Measurements from ENCODE around the gene UBE2N.

Gene UBE2N, protein sequence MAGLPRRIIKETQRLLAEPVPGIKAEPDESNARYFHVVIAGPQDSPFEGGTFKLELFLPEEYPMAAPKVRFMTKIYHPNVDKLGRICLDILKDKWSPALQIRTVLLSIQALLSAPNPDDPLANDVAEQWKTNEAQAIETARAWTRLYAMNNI

DNA sequence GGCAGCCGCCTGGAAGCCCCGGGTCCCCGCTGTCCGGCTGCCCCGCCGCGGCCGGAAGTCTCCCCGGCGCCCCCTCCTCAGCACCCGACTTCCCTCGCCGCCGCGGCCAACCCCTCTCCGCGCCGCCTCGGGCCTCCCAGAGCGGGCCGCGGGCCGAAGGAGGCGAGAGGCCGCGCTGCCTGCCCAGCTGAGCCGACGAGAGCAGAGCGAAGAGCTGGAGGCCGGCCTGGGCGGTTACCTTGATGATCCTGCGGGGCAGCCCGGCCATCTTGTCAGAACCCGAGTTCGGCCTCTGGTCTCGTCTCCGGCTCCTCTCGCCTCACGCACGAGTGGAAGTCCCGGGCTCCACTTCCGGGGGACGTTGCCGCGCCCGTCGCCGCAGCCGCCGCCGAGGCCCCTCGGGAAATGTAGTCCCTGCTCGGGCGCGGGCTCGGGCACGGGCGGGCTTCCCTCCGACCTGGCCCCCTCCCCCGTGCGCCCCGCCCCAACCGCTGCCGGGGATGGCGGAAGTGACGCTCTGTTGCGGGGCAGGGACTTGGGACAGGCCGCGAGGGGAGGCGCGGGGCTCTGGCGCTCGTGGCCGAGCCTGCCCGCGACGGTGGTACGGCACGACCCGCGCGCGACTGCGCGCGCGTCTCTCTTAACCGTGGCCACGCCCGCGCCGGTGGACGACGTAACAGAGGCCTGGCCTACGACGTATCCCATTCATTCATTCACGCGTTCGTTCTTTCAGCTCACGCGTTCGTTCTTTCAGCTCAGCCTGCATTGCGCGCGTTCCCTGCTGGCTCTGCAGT, at the start of gene UBE2N:
Gene UBE2N, minus strand, starts transcription at position 331 of the 794 bp plus-strand sequence. Its CDS starts 63 bp downstream, at position 268.
- peak; percentile 92 to 95 for DNase-seq (ENCODE audit: low read depth in 2 of 2)

DNA sequence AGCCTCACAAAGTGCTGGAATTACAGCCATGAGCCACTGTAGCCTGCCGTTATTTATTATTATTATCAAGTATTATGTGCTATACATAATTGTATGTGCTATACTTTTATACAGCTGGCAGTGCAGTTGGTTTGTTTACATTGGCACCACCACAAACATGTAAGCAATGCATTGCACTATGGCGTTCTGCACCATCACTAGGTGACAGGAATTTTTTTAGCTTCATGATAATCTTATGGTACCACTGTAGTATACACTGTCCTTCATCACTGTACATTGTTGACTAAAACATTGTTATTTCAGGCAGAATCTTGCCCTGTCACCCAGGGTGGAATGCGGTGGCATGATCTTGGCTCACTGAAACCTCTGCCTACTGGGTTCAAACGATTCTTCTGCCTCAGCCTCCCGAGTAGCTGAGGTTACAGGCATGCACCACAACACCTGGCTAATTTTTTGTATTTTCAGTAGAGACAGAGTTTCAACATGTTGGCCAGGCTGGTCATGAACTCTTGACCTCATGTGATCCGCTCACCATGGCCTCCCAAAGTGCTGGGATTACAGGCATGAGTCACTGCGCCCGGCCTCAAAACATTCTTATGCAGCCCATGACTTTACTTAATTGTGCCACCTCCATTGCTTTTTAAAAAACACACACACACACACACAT, 42.7 kb upstream of the UBE2N start:
- DNase-seq (ENCODE audit: low read depth in 2 of 2) = no peak

DNA sequence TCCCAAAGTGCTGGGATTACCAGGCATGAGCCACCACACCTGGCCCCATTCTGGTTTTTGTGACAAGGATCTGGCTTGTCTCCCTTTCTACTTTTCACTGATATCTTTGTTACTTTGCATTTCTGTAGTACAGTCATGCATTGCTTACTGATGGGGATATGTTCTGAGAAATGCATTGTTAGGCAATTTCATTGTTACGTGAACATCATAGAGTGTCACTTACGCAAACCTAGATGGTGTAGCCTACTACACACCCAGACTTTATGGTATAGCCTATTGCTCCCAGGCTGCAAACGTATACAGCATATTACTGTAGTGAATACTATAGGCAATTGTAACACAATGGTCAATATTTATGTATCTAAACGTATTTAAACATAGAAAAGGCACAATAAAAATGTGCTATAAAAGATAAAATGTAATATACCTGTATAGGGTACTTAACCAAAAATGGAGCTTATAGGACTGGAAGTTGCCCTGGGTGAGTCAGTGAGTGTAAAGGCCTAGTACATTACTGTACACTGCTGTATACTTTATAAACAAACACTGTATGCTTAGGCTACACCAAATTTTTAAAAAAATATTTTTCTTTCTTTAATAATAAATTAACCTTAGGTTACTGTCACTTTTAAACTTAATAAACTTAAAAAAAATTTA, 41.5 kb upstream of the UBE2N start:
- DNase-seq (ENCODE audit: low read depth in 2 of 2) = no peak

DNA sequence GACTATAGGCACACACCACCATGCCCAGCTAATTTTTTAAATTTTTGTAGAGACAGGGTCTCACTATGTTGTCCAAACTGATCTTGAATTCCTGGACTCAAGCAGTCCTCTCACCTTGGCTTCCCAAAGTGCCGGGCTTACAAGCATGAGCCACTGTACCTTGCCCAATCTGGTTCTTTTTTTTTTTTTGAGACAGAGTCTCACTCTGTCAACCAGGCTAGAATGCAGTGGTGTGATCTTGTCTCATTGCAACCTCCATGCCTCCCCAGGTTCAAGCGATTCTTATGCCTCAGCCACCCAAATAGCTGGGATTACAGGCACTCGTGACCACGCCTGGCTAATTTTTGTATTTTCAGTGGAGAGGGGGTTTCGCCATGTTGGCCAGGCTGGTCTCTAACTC, 41.0 kb upstream of the UBE2N start:
- no peak for DNase-seq (ENCODE audit: low read depth in 2 of 2)

DNA sequence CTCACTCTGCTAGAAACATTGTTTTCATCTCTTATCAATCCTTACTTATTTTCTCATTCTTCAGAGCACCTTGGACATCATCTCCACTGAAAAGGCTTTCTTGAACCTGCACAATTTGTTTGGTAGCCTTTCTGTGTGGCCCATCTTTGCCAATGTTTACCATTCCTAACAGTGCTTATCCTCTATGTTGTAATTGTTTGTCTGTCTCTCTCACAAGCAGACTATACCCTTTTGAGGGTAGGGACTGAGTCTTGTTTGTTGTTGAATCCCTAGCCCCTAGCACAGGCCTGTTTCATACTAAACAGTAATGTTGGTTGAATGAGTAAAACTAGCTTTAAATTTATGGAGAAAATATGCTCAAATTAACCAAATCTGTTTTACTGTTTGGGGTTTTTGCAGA, 34.8 kb upstream of the UBE2N start:
- no peak for DNase-seq (ENCODE audit: low read depth in 2 of 2)

DNA sequence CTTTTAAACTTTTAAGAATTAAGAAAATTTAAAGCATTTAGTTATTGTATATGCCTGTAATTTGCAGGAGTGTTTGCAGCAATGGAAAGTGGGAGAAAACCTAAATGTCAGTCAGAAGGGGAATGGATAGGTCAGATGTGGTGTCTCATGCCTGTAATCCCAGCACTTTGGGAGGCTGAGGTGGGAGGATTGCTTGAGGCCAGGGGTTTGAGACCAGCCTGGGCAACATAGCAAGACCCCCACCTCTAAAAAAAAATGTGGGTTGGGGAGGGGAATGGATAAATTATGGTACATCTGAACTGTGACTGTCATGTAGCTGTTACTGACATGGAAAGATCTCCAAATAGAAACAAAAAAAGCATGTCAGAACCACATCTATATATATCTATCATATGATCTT, 27.6 kb upstream of the UBE2N start:
- no peak for DNase-seq (ENCODE audit: low read depth in 2 of 2)

DNA sequence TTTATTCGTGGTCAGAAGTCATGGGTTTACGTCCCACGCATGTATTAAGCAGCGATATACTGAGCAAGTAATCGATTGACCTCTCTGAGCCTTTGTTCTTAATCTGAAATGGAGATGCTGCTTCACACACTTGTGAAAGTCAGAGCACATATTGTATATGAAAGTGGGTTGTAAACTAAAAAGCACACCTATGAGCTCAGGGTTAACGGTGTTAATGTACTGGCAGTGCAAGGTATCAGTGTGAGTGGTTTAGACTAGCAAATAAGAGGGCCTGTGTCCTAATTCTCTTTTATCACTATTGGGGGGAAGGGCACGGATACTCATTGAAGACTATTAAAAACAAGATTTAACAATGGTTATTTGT, 26.2 kb upstream of the UBE2N start:
- DNase-seq (ENCODE audit: low read depth in 2 of 2) = no peak

DNA sequence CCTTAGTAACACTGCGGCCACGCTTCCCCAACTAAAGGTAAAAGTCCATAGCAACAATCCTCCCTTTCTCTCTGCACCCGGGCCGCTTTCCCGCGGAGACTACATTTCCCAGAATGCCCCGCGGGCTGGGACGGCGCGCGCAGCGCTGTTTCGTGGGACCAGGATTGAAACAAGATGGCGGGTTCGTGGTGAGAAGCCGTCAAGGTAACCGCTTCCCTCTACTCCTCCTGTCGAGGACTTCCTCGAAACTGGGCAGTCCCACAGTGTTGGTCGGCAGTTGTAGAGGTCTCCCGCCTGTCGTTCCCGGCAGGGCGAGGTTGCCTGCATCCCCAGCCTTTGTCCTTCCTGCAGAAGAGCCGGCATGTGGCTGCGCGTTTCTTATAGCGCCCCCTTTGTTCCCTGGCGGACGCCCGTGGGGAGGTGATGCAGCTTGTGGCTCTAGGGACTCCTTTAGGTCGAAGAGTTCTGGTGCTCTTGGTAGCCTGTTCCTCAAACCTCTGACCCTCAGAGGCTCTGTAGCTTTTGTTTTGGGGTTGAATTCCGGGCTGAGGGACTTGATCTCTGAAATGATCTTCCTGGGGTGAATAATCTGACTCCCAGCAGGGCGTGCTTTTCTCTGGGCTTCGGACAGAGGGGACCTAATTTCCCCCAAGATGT, 25.7 kb upstream of the UBE2N start, which contains the start of gene MRPL42:
Gene MRPL42, plus strand, starts transcription at position 164 of the 657 bp plus-strand sequence. CDS start 1,772 bp downstream, outside the sequence.
- peak; percentile 87 for DNase-seq (ENCODE audit: low read depth in 2 of 2)

DNA sequence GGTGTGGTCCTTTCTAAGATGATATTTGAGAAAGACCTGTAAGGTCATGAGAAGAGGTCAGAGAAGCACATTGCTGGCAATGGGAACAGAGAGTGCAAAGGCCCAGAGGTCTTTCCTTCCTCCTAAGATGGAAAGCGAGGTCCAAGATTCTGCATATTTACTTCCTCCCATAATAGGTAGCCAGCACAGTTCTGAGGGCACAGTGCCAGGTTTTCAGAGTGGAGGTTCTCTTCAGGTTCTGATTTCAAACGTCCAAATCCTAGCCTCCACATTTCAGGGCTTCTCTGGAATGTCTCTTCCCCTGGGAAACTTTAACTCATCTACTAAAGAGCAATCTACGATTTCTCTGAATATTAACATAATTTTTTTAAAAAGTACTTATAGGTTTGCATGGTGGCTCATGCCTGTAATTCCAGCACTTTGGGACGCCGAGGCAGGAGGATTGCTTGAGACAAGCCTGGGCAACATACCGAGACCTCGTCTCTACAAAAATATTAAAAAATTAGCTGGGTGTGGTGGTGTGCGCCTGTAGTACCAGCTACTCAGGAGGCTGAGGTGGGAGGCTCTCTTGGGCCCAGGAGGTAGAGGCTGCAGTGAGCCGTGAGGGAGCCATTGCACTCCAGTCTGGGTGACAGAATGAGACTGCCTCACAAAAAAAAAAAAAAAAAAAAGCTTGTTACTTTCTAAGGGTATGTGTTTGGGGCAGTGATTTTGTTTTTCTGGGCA, 25.0 kb upstream of the UBE2N start:
- no peak for DNase-seq (ENCODE audit: low read depth in 2 of 2)

DNA sequence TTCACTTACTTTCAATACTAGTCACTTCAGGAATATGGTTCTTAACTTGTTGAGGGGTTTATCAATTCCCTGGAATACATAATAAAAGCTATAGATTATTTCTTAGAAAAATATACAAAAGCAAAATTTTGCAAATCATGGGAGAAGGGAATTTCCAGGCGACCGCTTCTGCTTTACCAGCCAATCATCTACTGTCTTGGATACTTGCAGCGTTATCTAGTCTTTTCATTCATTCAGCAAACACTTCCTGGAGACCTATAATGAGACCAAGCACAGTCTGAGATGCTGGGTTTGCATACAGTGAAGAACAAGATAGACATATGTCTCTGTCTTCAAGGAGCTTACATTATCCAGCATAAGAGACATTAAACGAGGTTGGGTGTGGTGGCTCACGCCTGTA, 24.1 kb upstream of the UBE2N start:
- DNase-seq (ENCODE audit: low read depth in 2 of 2) = no peak

DNA sequence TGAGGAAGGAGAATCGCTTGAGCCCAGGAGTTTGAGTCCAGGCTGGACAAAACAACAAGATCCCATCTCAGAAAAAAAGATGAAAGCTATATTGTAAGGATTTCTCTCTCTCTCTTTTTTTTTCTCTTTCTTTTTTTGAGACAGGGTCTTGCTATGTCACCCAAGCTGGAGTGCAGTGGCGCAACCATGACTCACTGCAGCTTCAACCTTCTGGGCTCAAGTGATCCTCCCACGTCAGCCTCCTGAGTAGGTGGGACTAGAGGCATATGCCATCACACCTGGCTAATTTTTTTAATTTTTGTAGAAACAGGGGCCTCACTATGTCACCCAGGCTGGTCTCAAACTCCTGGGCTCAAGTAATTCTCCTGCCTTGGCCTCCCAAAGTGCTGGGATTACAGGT, 19.8 kb upstream of the UBE2N start:
- DNase-seq (ENCODE audit: low read depth in 2 of 2) = no peak

DNA sequence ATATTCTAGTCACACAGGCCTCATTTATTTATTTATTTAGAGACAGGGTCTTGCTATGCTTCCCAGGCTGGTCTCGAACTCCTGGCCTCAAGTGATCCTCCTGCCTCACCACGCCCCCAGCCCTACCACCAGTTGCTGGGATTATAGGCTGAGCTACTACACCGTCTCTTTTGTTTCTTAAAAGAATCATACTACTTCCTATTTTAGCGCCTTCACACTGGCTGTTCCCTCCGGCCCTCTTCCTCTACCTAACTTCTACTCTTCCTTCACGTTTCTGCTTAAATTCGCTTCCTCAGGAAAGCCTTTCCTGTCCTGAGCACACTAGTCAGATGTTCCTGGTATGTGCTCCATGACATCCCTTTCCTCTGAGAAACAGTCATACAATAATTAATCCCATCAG, 19.2 kb upstream of the UBE2N start:
- no peak for DNase-seq (ENCODE audit: low read depth in 2 of 2)

DNA sequence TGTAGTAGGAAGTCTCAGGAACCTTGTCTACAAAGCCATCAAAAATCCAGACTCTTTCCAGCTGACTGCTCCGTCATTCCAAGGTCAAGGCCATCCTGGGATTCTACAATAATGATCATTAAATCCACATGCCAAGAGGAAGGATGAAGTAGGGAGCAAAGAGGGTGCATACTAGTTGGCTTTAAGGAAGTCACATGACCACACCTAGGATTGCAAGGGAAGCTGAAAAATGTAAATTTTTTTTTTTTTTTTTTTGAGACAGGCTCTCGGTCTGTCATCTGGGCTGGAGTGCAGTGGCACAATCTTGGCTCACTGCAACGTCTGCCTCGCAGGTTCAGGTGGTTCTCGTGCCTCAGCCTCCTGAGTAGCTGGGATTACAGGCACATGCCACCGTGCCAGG, 18.3 kb upstream of the UBE2N start:
- DNase-seq (ENCODE audit: low read depth in 2 of 2) = no peak

DNA sequence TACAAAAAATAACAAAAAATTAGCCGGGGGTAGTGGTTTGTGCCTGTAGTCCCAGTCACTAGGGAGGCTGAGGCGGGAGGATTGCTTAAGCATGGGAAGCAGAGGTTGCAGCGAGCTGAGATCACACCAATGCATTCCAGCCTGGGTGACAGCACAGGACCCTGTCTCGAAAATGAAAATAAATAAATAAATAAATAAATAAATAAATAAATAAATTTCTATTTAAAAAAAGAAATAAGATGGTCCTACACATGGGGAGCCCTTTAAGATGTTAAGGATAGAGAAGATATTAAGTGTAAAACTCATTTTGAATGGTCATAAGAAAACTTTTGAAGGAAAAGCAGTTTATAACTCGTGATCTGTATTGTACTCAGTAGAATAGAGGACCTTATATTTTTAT, 17.4 kb upstream of the UBE2N start:
- no peak for DNase-seq (ENCODE audit: low read depth in 2 of 2)

DNA sequence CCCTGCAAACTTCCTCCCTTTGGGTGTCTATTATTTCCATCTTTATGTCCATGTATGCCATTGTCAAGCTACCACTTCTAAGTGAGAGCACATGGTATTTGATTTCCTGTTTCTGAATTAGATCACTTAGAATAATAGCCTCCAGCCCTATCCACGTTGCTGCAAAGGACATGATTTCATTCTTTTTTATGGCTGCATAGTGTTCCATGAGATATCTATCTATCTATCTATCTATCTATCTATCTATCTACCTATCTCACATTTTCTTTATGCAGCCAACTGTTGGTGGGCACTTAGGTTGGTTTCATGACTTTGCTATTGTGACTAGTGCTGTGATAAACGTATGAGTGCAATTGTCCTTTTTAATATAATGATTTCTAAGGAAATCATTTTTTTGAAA, 14.3 kb upstream of the UBE2N start:
- DNase-seq (ENCODE audit: low read depth in 2 of 2) = no peak

DNA sequence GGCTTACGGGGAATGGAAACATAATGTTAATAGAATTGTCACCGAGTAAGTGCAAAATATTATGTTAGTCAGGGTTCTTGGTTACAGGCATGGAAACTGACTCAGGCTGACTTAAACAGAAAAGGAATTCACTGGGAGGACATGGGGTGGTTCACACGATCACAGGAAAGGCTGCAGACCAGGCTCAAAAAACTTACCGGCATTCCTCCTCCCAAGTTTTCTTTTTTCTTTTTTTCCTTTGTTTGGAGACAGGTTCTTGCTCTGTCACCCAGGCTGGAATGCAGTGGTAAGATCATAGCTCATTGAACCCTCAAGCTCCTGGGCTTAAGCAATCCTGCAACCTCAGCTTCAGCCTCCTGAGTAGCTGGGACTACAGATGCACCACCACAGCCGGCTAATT, 11.9 kb upstream of the UBE2N start:
- DNase-seq (ENCODE audit: low read depth in 2 of 2) = no peak

DNA sequence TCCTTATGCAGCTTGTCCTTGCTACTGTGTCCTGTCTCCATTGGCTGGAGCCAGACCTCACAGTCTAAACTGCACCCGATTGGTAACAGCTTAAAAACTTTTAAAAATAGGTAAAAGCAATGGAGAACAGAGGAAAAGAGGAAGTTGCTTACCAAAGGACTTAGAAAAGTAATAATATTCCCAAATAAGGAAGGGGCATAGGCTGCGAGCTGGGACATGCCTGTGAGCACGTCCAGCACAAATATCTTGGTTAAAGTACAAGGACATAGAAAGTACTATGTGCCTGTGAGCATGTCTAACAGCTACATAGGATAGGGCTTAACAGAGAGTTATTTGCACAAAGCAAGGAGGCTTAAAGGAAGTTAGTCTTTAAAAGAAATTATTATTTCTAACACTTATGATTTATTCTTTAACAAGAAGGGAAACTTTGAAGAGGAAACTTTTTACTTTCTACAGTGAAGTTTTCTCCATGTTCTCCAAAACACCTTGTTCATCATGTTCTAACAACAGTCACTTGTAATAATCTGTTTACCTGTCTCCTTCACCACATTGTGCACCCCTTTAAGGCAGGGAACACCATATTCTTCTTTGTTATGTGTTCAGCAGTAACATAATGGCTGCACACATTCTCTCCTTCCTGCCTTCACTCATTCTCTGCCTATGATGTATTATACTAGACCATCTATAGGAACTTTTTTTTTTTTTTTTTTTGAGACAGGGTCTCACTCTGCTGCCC, 9.8 kb upstream of the UBE2N start:
- DNase-seq (ENCODE audit: low read depth in 2 of 2) = no peak

DNA sequence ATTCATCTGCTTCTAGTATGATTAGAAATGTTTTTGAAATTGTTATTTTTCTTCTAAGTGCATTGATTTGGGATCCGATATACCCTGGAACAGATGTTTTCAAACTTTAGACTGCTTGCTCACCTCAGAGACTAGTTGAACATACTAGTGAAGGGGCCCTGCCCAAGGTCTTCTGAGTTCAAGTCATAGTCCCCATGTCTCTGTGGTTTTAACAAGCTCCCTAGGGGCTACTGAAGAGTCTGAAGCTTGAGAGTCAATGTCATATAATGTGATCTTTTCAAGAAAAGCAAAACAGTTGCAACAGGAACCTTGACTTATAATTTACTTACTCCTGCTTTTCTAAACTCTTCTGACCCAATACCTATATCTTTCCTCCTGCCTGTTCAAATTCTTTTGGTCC, 7.5 kb upstream of the UBE2N start:
- no peak for DNase-seq (ENCODE audit: low read depth in 2 of 2)

DNA sequence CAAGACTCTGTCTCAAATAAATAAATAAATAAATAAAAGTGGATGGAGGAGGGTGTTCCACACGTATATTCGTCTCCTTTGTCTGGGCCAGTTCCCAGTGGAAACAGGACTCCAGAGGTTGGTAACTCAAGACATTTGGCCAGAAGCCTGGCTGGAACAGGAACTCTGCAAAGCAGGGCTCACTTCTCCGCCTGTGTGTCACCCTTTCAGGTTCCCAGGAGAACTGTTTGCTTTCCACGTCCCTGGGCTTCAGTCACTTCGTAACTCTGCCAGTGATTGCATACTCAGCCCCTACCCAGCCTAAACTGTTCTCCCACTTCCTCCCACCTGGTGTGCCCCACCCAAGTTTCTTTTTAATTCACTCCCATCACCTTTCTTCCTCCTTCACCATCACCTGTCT, 7.0 kb upstream of the UBE2N start:
- DNase-seq (ENCODE audit: low read depth in 2 of 2) = no peak

DNA sequence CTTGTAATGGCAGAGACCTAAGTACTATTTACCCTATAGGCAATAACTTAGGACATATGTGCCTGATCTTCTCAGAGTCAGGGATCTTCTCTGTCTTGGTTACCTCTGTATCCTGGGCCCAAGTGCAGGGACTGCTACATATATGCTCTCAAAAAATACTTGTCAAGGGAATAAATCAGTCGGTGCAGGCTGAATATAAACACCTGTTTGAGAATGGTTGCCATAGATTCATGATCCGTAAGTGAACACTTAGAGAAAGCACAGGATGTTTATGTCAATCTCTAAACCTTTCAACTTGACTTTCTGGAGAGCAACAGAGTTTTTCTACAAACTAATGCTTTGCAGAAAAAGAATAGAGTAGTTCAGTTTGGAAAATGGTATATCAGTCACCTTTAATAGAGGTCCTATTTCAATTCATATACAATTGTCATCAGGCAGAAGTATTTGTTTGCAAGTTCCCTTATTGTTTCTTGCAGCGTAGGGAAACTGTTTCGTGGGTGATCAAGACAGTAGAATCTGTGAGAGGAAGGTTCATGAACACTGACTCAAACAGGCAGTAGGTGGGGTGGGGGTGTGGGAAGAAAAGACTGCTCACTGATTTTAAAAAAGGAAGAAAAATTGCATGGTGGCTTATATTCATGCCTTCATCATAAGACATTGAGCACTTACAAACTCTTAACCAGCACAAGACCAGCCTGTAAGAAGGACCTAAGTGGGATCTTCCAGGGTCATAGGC, 6.0 kb upstream of the UBE2N start:
- DNase-seq (ENCODE audit: low read depth in 2 of 2) = no peak
